Esophagus mucosa (tissue), 1 donor: Measurements from ENCODE around the gene CPLANE1. TPM values are rescaled to one million over a fixed set of nuclear protein-coding genes. Genes with fewer than 3 reads are reported as not detected.
"Not testable (repeated sequence)": the region's sequence is repeated elsewhere in the genome, so short reads cannot be mapped to it uniquely, and the experiment has no call there.

Experiments used
- ATAC-seq: fragments of 200-7000 bp; cut with Tn5 transposase; one replicate; pipeline ENCODE4 v1.9.1; 2020
- total RNA-seq: library from RNA; stranded (reverse); gene quantifications from one replicate; pipeline ENCODE4 v1.2.4, GENCODE V29; 2023
- donor health status: DM: yes; HTN: yes; CAD: no.

CPLANE1 gene
- total RNA-seq, 1 donor from 2014 or later: 5.7 TPM

DNA sequence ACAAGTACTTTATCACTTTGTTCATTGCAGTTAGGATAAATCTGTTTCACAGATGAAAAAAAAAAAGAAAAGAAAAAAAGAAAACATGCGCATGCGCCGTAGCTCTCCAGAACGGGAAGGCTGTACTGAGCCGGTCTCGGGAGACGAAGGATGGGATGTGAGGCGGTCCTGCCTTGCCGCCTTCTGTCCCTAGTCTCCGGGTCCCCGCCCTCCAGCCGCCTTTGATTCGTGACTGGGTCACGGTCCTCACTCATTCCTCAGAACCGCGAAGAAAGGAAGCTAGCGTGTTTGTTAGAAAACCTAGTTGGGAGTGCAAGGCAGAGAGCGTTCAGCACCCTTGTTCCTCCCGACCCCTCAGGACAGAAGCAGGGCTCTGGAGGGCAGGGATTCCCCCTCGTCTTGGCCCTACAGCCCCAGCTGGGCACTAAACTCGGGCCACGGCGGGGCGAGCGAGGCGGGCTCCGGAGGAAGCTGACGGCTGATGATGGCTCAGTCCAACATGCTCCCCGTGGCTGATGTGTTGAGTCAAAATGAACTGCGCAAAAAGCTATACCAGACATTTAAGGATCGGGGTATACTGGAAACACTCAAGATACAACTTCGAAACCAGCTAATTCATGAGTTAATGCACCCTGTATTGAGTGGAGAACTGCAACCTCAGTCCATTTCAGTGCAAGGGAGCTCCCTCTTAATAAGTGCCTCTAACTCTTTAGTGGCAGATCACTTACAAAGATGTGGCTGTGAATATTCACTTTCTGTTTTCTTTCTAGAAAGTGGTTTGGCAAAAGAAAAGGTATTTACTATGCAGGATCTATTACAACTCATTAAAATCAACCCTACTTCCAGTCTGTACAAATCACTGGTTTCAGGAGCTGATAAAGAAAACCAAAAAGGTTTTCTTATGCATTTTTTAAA lies 40.0 kb downstream of the CPLANE1 start:
- no peak for ATAC-seq

- ATAC-seq: no peak
Measured at GRCh38 chr5:37207802-37208201, 41.4 kb downstream of the CPLANE1 start.

- ATAC-seq: no peak
Measured at GRCh38 chr5:37206736-37207135, 42.4 kb downstream of the CPLANE1 start.

GRCh38 chr5:37198842-37199241 lies 50.3 kb downstream of the CPLANE1 start:
- no peak for ATAC-seq

GRCh38 chr5:37198061-37198460 lies 51.1 kb downstream of the CPLANE1 start:
- no peak for ATAC-seq

- no peak for ATAC-seq
Measured at GRCh38 chr5:37197340-37198050, 51.7 kb downstream of the CPLANE1 start.

DNA sequence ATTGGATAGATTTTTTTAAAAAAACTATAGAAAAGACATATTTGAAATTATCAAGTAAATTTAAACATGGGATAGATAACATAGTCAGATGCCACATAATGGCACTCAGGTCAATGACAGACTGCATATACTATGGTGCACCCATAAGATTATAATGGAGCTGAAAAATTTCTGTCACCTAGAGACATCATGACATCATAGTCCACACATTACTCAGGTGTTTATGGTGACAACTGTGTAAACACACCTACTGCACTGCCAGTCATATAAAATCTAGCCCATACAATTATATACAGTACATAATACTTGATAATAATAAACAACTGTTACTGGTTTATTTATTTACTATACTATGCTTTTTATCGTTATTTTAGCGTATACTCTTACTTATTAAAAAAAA lies 58.6 kb downstream of the CPLANE1 start:
- no peak for ATAC-seq

GRCh38 chr5:37189355-37189754 lies 59.8 kb downstream of the CPLANE1 start:
- no peak for ATAC-seq

GRCh38 chr5:37187465-37187977 lies 61.7 kb downstream of the CPLANE1 start:
- no peak for ATAC-seq

GRCh38 chr5:37184748-37185364 lies 64.3 kb downstream of the CPLANE1 start:
- no peak for ATAC-seq

GRCh38 chr5:37182667-37183066 lies 66.5 kb downstream of the CPLANE1 start:
- ATAC-seq: no peak

DNA sequence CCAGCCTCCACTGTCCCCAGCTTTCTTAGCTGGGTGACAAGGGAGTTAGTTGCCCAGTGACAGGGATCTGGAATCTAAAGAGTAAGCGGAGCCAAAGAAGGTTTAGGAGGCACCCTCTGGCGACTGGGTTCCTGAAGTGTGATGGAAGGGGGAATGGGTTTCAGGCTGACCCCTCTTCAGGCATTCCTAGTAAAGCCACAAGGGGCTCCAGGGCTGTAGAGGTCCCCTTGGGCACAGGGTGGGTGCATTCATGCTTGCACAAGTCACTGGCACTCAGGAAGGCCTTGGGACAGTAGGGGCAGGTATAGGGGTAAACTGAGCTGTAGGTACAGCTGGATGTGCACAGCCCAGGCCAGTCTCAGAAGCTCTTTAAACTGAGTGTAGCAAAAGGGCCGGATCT lies 74.2 kb downstream of the CPLANE1 start:
- ATAC-seq: no peak

GRCh38 chr5:37172957-37173356 lies 76.2 kb downstream of the CPLANE1 start:
- no peak for ATAC-seq

DNA sequence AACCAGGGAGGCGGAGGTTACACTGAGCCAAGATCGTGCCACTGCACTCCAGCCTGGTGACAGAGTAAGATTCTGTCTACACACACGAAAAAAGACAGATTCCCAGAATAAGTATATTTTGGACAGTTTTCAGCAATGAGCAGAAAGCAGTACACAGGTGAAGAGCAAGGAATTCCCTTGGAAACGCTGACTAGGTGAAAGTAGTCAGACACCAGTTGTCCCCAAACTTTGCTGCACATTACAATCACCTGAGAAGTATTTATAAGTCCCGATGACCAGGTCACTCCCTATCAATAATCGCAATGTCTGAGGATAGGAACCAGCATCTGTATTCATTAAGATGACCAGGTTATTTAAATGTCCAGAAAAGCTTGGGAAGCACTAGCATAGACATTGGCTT lies 78.3 kb downstream of the CPLANE1 start:
- no peak for ATAC-seq

DNA sequence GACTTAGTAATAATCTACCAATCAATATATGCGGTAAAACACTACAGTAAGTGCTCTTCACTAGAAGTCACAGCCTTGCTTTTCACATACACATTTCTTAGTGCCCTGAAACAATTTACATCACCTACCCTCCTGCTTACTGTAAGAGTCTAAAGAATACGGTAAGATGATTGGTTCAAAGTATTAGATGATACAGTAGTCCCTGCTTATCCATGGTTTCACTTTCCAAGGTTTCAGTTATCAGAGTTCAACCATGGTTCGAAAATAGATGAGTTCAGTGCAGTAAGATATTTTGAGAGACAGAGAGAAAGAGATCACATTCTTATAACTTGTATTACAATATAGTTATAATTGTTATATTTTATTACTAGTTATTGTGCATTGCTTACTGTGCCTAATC lies 83.0 kb downstream of the CPLANE1 start:
- ATAC-seq: no peak

GRCh38 chr5:37165761-37166160 lies 83.4 kb downstream of the CPLANE1 start:
- no peak for ATAC-seq

DNA sequence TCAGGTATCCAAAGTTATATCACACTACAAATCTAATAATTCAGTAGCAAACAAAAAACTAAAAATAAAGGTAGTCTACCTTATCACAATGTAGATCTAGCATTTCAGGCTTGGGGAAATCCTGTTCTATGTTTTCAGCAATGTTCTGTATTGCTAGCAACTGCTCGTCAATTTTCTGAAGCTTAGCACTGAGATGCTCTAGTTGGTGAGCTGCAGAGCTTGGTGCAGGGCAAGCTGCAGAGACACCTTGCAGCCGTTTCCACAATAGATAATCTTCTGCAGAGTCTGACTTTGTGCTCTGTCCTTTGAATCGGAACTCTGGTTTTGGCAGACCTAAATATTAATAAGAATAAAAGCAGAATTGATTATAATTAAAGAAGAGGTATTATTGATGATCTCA lies 95.5 kb downstream of the CPLANE1 start:
- ATAC-seq: no peak

GRCh38 chr5:37146896-37147295 lies 102.3 kb downstream of the CPLANE1 start:
- no peak for ATAC-seq

- no peak for ATAC-seq
Measured at GRCh38 chr5:37136694-37137093, 112.5 kb downstream of the CPLANE1 start.

DNA sequence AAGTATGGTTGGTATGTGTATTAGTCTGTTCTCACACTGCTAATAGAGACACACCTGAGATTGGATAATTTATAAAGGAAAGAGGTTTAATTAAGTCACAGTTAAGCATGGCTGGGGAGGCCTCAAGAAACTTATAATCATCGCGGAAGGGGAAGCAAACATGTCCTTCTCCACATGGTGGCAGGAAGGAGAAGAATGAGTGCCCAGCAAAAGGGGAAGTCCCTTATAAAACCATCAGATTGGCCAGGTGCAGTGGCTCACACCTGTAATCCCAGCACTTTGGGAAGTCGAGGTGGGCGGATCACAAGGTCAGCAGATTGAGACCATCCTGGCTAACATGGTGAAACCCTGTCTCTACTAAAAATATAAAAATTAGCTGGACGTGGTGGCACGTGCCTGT lies 113.9 kb downstream of the CPLANE1 start:
- not testable (repeated sequence) for ATAC-seq

DNA sequence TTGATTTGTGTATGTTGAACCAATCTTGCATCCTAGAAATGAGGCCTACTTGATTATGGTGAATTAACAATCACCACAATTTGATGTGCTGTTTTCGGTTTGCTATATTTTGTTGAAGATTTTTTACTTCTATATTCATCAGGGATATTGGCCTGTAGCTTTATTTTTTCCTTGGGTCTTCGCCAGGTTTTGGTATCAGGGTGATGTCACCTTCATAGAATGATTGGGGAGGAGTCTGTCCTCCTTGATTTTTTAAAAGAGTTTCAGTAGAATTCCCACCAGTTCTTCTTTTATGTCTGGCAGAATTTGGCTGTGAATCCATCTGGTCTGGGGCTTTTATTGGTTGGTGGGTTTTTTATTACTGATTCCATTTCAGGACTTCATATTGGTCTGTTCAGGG lies 115.2 kb downstream of the CPLANE1 start:
- ATAC-seq: no peak

- ATAC-seq: no peak
Measured at GRCh38 chr5:37132646-37133045, 116.5 kb downstream of the CPLANE1 start.

DNA sequence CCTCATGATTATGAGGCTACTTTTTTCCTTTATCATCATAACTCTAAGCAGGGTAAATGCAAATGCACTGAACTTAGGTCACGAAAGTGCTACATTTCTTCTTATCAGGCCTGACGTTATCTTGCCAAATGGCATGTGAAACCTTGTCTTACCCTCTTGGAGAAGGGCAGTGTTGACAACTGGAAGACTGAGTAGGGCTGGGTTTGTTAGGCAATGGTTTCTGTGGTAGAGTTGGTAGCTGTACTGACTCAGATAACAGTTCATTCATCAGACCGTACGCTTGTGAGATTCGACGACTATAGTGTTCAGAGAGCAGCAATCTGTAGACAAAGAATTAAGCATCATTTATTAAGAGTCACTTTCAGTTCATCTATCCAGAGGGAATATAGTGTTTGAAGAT lies 127.7 kb downstream of the CPLANE1 start:
- no peak for ATAC-seq
